Gastrocnemius medialis (tissue), 4 donors: ENCODE measurements around the gene TSHZ1. TPM values are rescaled to one million over a fixed set of nuclear protein-coding genes. Genes with fewer than 3 reads are reported as not detected.

Source experiments
- ATAC-seq, 2 donors: fragments of 150-250 bp; one replicate each; pipeline ENCODE4 v1.9.1; 2016
- DNase-seq, 2 donors: peaks; one replicate each; pipeline ENCODE4 v3.0.0-alpha.2; 2019
- H3K27ac ChIP-seq, 4 donors: fragments of 200-600 bp; sonication (generic); 1 replicate in 1 of 4; 2 replicates in 3 of 4; pipeline ENCODE4 v1.5.1; 2016 to 2018; ENCODE audit warnings: mild to moderate bottlenecking in 2 of 4, moderate library complexity in 1 of 4
- H3K27me3 ChIP-seq, 3 donors: fragments of 200-600 bp; sonication (generic) in 2 of 3; 1 replicate in 1 of 3; 2 replicates in 2 of 3; pipeline versions ENCODE4 v1.5.1 to v1.6.0; 2016 to 2019; ENCODE audit warnings: mild to moderate bottlenecking in 1 of 3, moderate library complexity in 1 of 3
- H3K36me3 ChIP-seq, 2 donors: fragments of 200-600 bp; sonication (generic) in 1 of 2; one replicate each; pipeline ENCODE4 v1.5.1; 2017 to 2018
- H3K4me1 ChIP-seq, 2 donors: fragments of 200-600 bp; sonication (generic) in 1 of 2; one replicate each; pipeline ENCODE4 v1.5.1; 2016 to 2017; ENCODE audit warnings: mild to moderate bottlenecking in 2 of 2
- H3K4me3 ChIP-seq, 4 donors: fragments of 200-600 bp; sonication (generic) in 3 of 4; 1 replicate in 1 of 4; 2 replicates in 3 of 4; pipeline ENCODE4 v1.5.1; 2016 to 2019; ENCODE audit warnings: mild to moderate bottlenecking in 2 of 4
- H3K9me3 ChIP-seq, 3 donors: fragments of 200-600 bp; sonication (generic) in 2 of 3; 1 replicate in 1 of 3; 2 replicates in 2 of 3; pipeline ENCODE4 v1.5.1; 2016 to 2019
- CTCF ChIP-seq, 5 experiments: fragments of 450-650 bp in 3 of 5; fragments of 200-600 bp in 2 of 5; sonication (generic) in 2 of 5; IDR thresholded peaks in 4 of 5; conservative IDR thresholded peaks in 1 of 5; 1 replicate in 4 of 5; 2 replicates in 1 of 5; pipeline ENCODE4 v1.5.1; 2016 to 2019; ENCODE audit warnings: antibody characterized with exemption in 5 of 5, mild to moderate bottlenecking in 3 of 5, moderate library complexity in 3 of 5
- POLR2A ChIP-seq, 2 donors: fragments of 450-650 bp; IDR thresholded peaks; one replicate each; pipeline ENCODE4 v1.6.1; 2017; ENCODE audit warnings: antibody characterized with exemption in 2 of 2, mild to moderate bottlenecking in 2 of 2, moderate library complexity in 2 of 2
- in situ Hi-C, 4 donors: fragments of 200-750 bp; cut with MboI; loops; one replicate each; pipeline versions ENCODE4 v1.15.0 to v1.8.0; 2017; ENCODE audit warnings: low sequenced_read_pairs in 4 of 4
- intact Hi-C: fragments of 100-400 bp; cut with DNase I; formaldehyde crosslinking; loops from one replicate; pipeline ENCODE4 v1.15.1; 2023; ENCODE audit warnings: low total_unique reads
- total RNA-seq, 4 donors: library from RNA; depleted of rRNA; stranded (reverse); fragments of >200 nt; gene quantifications; one replicate each; pipeline versions ENCODE4 v1.1.0 to v1.2.3, GENCODE V29; 2016

The TSHZ1 gene
- total RNA-seq, 4 donors from 2014 or later: 5.9 to 7.9 (median 7.6) TPM

- Histone ChIP-seq H3K4me1 (no peaks in the 10 kb centered on the region), H3K27ac (no peak overlapping the region), H3K4me3 (no peak overlapping the region), H3K27me3 (no peaks in the 10 kb centered on the region), H3K9me3 (no peaks in the 10 kb centered on the region), H3K36me3 (no peaks in the 10 kb centered on the region)
- DNase-seq: no peak
- intact Hi-C loops (no loop called here), in situ Hi-C loops (no loop called here)
- TF ChIP-seq CTCF (IDR thresholded peaks at IDR 0.05 in 4 of 5, conservative IDR thresholded peaks at IDR 0.05 in 1 of 5): no peak
- TF ChIP-seq POLR2A (IDR thresholded peaks at IDR 0.05): no peak
- no peak for ATAC-seq
Measured at GRCh38 chr18:75334869-75335268, 124.3 kb downstream of the TSHZ1 start.

GRCh38 chr18:75335511-75335910, 124.9 kb downstream of the TSHZ1 start:
- in situ Hi-C loops: no loop called here
- Histone ChIP-seq H3K36me3 (no peaks in the 10 kb centered on the region), H3K4me3 (no peak overlapping the region), H3K27me3 (no peaks in the 10 kb centered on the region), H3K4me1 (no peaks in the 10 kb centered on the region), H3K27ac (no peak overlapping the region), H3K9me3 (no peaks in the 10 kb centered on the region)
- TF ChIP-seq CTCF (IDR thresholded peaks at IDR 0.05 in 4 of 5, conservative IDR thresholded peaks at IDR 0.05 in 1 of 5): no peak
- DNase-seq (no peak), ATAC-seq (no peak)
- intact Hi-C loops: no loop called here

DNA sequence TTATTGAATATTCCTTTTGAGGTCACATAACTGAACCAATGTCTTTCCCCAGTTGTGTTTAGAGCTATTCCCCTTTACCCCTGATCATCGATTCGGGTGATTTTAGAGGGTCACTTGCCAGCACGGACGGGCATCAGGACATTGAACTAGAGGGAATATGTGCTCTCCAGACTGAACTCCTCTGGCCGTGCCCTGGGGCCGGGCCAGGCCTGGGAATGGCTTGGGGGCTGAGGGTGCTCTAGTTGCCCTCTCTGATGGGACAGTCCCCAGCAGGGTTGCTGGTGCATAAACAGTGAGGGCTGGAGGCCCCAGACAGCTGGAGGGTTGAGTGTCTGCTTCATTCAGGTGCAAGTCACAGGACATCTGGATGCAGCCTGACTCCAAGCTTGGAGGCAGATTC, 126.2 kb downstream of the TSHZ1 start:
- Histone ChIP-seq H3K4me1 (no peaks in the 10 kb centered on the region), H3K27me3 (no peaks in the 10 kb centered on the region), H3K4me3 (no peak overlapping the region), H3K9me3 (no peaks in the 10 kb centered on the region), H3K27ac (no peak overlapping the region), H3K36me3 (no peaks in the 10 kb centered on the region)
- no peak for DNase-seq
- intact Hi-C loops (no loop called here), in situ Hi-C loops (no loop called here)
- TF ChIP-seq POLR2A (IDR thresholded peaks at IDR 0.05) (no peak), CTCF (IDR thresholded peaks at IDR 0.05 in 4 of 5, conservative IDR thresholded peaks at IDR 0.05 in 1 of 5) (no peak)
- no peak for ATAC-seq

- intact Hi-C loops: no loop called here
Measured at GRCh38 chr18:75337348-75337747, 126.8 kb downstream of the TSHZ1 start.

More at GRCh38 chr18:75337348-75337747, 126.8 kb downstream of the TSHZ1 start:
- Histone ChIP-seq H3K27ac (no peak overlapping the region), H3K4me3 (no peak overlapping the region), H3K36me3 (no peaks in the 10 kb centered on the region), H3K27me3 (no peaks in the 10 kb centered on the region), H3K9me3 (no peaks in the 10 kb centered on the region), H3K4me1 (no peaks in the 10 kb centered on the region)
- ATAC-seq (no peak), DNase-seq (no peak)
- TF ChIP-seq POLR2A (IDR thresholded peaks at IDR 0.05) (no peak), CTCF (IDR thresholded peaks at IDR 0.05 in 4 of 5, conservative IDR thresholded peaks at IDR 0.05 in 1 of 5) (no peak)
- in situ Hi-C loops: no loop called here
